GM23338 (cell line): ENCODE results near the gene TRIM23.

Experiments used
- CTCF ChIP-seq, 2 experiments: fragments of 200-600 bp in 1 of 2; sonication (generic) in 1 of 2; conservative IDR thresholded peaks; 2 replicates each; pipeline versions ENCODE4 v1.5.1 to v1.6.1; 2016 to 2017; ENCODE audit warnings: antibody characterized with exemption in 2 of 2, low read depth in 2 of 2, mild to moderate bottlenecking in 2 of 2, moderate library complexity in 1 of 2
- POLR2AphosphoS5 ChIP-seq: IDR thresholded peaks from 2 replicates; pipeline ENCODE4 v1.6.1; 2016; ENCODE audit warnings: antibody characterized with exemption, low read depth
- TF ChIP-seq, protein P1 (sequence below): IDR thresholded peaks from one replicate; pipeline ENCODE4 v1.6.1; 2018; ENCODE audit warnings: antibody characterized with exemption; ENCODE audit not compliant: unreplicated experiment

DNA sequence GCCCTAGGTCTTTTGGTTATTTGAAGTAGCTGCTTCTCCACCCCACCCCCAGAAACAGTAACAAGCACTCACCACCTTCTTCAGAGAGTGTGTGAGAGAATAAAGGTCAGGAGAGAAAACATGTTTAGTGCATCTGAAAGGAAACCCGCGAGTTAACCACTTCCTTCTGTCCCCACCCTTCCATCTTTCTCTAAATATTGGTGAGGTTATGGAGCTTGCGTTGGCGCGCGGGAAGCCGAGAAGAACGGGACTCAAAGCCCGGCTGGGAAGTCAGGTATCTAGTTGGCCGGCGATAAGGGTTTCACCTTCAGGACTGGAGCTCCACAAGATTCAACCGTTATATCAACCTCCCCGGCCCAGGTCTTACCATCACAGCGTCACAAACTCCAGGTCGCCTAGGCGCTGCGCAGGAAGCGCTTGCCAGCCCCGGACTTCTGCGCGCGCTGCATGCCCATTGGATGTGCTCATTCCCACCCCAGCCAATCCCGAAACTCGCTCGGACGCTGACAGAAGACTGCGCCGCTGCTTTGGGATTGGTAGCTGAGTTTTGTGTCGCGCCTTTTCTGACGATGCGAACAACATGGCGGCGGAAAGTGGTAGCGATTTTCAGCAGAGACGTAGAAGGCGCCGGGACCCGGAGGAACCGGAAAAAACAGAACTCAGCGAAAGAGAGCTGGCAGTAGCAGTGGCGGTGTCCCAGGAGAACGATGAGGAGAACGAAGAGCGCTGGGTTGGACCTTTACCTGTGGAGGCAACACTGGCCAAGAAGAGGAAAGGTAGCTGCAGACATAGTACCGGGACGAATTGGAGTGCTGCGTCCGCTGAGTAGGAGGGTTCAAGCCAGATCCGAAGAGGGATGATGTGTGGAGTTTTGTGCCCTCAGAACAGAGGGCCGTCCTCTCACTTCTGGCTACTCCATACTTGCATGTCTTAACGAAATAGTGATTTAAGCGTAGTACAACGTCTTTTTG lies 61.1 kb downstream of the TRIM23 start, which contains the start of the genes CENPK and PPWD1:
- TF ChIP-seq, protein P1, sequence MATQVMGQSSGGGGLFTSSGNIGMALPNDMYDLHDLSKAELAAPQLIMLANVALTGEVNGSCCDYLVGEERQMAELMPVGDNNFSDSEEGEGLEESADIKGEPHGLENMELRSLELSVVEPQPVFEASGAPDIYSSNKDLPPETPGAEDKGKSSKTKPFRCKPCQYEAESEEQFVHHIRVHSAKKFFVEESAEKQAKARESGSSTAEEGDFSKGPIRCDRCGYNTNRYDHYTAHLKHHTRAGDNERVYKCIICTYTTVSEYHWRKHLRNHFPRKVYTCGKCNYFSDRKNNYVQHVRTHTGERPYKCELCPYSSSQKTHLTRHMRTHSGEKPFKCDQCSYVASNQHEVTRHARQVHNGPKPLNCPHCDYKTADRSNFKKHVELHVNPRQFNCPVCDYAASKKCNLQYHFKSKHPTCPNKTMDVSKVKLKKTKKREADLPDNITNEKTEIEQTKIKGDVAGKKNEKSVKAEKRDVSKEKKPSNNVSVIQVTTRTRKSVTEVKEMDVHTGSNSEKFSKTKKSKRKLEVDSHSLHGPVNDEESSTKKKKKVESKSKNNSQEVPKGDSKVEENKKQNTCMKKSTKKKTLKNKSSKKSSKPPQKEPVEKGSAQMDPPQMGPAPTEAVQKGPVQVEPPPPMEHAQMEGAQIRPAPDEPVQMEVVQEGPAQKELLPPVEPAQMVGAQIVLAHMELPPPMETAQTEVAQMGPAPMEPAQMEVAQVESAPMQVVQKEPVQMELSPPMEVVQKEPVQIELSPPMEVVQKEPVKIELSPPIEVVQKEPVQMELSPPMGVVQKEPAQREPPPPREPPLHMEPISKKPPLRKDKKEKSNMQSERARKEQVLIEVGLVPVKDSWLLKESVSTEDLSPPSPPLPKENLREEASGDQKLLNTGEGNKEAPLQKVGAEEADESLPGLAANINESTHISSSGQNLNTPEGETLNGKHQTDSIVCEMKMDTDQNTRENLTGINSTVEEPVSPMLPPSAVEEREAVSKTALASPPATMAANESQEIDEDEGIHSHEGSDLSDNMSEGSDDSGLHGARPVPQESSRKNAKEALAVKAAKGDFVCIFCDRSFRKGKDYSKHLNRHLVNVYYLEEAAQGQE, result no peak
- TF ChIP-seq CTCF (conservative IDR thresholded peaks at IDR 0.05; ENCODE audit: low read depth in 2 of 2), result no peak
- peak; percentile 94 for TF ChIP-seq POLR2AphosphoS5
